Spinal cord (tissue), 10 donors: ENCODE measurements around the gene RNU1-4. TPM values are rescaled to one million over a fixed set of nuclear protein-coding genes. Genes with fewer than 3 reads are reported as not detected.
"Not testable (repeated sequence)": the region's sequence is repeated elsewhere in the genome, so short reads cannot be mapped to it uniquely, and the experiment has no call there.

Experiments used
- DNase-seq, 6 donors: peaks; one replicate each; pipeline versions ENCODE4 v3.0.0 to v3.0.0-alpha.2; 2013 to 2015; ENCODE audit warnings: low spot score in 6 of 6, low read depth in 4 of 6
- H3K27ac ChIP-seq: one replicate; pipeline ENCODE4 v1.5.1; 2013; ENCODE audit warnings: low read depth, low read length, control low read depth
- H3K27me3 ChIP-seq: one replicate; pipeline ENCODE4 v1.6.1; 2013; ENCODE audit warnings: low read length; ENCODE audit not compliant: control insufficient read depth, insufficient read depth
- H3K36me3 ChIP-seq: one replicate; pipeline ENCODE4 v1.6.1; 2013; ENCODE audit warnings: low read length; ENCODE audit not compliant: control insufficient read depth, insufficient read depth
- H3K4me1 ChIP-seq: one replicate; pipeline ENCODE4 v1.6.1; 2013; ENCODE audit warnings: low read length; ENCODE audit not compliant: control insufficient read depth, insufficient read depth
- H3K4me3 ChIP-seq: one replicate; pipeline ENCODE4 v1.5.1; 2013; ENCODE audit warnings: low read depth, low read length, control low read depth
- H3K9me3 ChIP-seq: one replicate; pipeline ENCODE4 v1.6.1; 2013; ENCODE audit warnings: low read length; ENCODE audit not compliant: control insufficient read depth, insufficient read depth
- WGBS: methylation state at CpG from one replicate; pipeline ENCODE4 v1.1.5; 2013; ENCODE audit warnings: missing lambda C conversion rate; ENCODE audit not compliant: insufficient coverage; 5-methylcytosine and 5-hydroxymethylcytosine counted together
- polyA plus RNA-seq, 2 donors: library from polyadenylated mRNA; unstranded; fragments of 120-200 nt; gene quantifications; one replicate each; pipeline ENCODE4 v1.2.1, GENCODE V29; 2013; ENCODE audit not compliant: insufficient read length in 2 of 2
- total RNA-seq, 2 donors: library from RNA; depleted of rRNA in 1 of 2; stranded (reverse); fragments of 120-200 nt in 1 of 2; fragments of >200 nt in 1 of 2; gene quantifications; one replicate each; pipeline versions ENCODE4 v1.2.3 to v1.2.4, GENCODE V29; 2013 to 2014
- donor health status: healthy.

Gene RNU1-4
- total and polyA plus RNA-seq, 4 donors = 1.2 to 29,651 (median 4,182) TPM; not detected in 1

- no CpG with 5 or more reads among the region's 3 CpGs for WGBS
Measured at GRCh38 chr1:16752770-16753169, 12.5 kb downstream of the RNU1-4 start.

DNA sequence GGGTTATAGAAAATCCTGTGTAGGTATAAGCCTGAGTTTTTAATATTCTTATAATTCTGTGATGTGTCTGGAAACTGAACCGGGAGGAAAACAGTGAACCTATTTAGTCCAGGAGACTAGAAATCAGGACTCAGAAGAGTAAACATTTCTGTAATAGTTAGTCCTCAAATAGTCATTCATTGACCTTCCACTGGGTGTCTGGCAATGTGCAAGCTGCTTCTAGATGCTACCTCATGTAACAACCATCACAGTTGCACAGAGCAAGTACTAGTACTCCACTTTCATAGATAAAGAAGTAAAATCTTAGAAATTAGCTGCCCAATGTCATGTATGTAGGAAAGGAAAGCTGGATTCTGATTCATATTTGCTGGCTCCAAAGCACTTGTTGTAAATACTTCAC is 15.1 kb downstream of the RNU1-4 start:
- H3K9me3 ChIP-seq, H3K27me3 ChIP-seq, H3K27ac ChIP-seq, H3K4me3 ChIP-seq, DNase-seq, H3K36me3 ChIP-seq, H3K4me1 ChIP-seq: not testable (repeated sequence)
- no CpG with 5 or more reads among the region's 1 CpG for WGBS

More at GRCh38 chr1:16752770-16753169, 12.5 kb downstream of the RNU1-4 start:
- H3K27me3 ChIP-seq, H3K27ac ChIP-seq, H3K36me3 ChIP-seq, H3K9me3 ChIP-seq, DNase-seq, H3K4me3 ChIP-seq, H3K4me1 ChIP-seq: not testable (repeated sequence)

- H3K9me3 ChIP-seq, H3K27me3 ChIP-seq, H3K4me1 ChIP-seq, H3K4me3 ChIP-seq, H3K36me3 ChIP-seq, DNase-seq, H3K27ac ChIP-seq: not testable (repeated sequence)
- WGBS = no CpG with 5 or more reads among the region's 2 CpGs
Measured at GRCh38 chr1:16755932-16756331, 15.6 kb downstream of the RNU1-4 start.

GRCh38 chr1:16757574-16757973 is 17.3 kb downstream of the RNU1-4 start:
- H3K4me1 ChIP-seq, H3K9me3 ChIP-seq, H3K27ac ChIP-seq, DNase-seq, H3K4me3 ChIP-seq, H3K36me3 ChIP-seq, H3K27me3 ChIP-seq: not testable (repeated sequence)
- WGBS = no CpG with 5 or more reads among the region's 6 CpGs

DNA sequence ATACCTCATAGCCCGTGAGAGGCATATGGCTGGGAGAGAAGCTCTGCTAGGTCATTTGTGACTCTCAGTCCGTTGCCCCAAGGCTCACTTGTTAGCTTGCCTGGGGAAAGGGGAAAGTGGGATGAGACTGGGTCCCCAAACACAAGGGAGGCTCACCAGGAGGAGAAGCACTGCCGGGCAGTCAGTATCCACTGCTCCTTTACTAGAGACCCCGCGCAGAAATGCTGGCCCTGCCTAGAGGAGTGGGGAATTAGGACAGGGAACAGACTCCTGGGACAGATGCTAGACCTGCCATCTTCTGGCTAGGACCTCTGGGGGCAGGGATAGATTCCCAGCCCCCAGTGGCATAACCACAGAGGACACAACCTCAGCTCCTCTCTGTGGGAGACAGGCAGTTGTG is 17.7 kb downstream of the RNU1-4 start:
- not testable (repeated sequence) for H3K4me3 ChIP-seq, H3K4me1 ChIP-seq, H3K27ac ChIP-seq, H3K36me3 ChIP-seq, DNase-seq, H3K27me3 ChIP-seq, H3K9me3 ChIP-seq
- no CpG with 5 or more reads among the region's 5 CpGs for WGBS

GRCh38 chr1:16759041-16759493 is 18.8 kb downstream of the RNU1-4 start:
- not testable (repeated sequence) for H3K27ac ChIP-seq, H3K27me3 ChIP-seq, H3K36me3 ChIP-seq, H3K4me3 ChIP-seq, H3K4me1 ChIP-seq, DNase-seq, H3K9me3 ChIP-seq
- 37% methylated on average over 12 of the region's 40 CpGs for WGBS

- not testable (repeated sequence) for H3K4me1 ChIP-seq, H3K27me3 ChIP-seq, H3K9me3 ChIP-seq, H3K27ac ChIP-seq, H3K4me3 ChIP-seq, H3K36me3 ChIP-seq, DNase-seq
- WGBS = no CpG with 5 or more reads among the region's 62 CpGs
Measured at GRCh38 chr1:16759650-16760455, 19.5 kb downstream of the RNU1-4 start.

- H3K36me3 ChIP-seq, H3K4me3 ChIP-seq, H3K27ac ChIP-seq, H3K4me1 ChIP-seq, DNase-seq, H3K9me3 ChIP-seq, H3K27me3 ChIP-seq: not testable (repeated sequence)
- no CpG with 5 or more reads among the region's 11 CpGs for WGBS
Measured at GRCh38 chr1:16760456-16760765, 20.1 kb downstream of the RNU1-4 start.

DNA sequence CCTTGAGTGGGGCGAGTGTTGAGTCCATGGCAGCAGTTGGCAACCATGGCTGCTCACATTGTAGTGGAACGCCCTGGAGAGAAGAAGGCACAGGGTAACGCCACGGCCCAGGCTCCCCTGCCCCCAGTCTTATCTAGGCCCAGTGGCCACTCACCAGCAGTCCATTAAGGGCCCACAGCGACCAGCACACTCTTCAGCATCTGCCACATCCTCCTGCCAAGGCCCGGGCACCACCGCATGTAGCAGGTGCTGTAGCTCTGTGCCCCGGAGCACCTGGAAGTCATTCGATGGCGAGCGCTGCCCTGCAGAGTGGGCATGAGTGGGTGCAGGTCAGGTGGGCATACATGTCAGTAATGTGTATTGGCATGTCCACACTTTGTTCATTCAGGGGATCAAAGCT is 20.5 kb downstream of the RNU1-4 start:
- not testable (repeated sequence) for H3K4me1 ChIP-seq, H3K9me3 ChIP-seq, DNase-seq, H3K36me3 ChIP-seq, H3K4me3 ChIP-seq, H3K27ac ChIP-seq, H3K27me3 ChIP-seq
- WGBS = 95% methylated on average over 5 of the region's 11 CpGs

DNA sequence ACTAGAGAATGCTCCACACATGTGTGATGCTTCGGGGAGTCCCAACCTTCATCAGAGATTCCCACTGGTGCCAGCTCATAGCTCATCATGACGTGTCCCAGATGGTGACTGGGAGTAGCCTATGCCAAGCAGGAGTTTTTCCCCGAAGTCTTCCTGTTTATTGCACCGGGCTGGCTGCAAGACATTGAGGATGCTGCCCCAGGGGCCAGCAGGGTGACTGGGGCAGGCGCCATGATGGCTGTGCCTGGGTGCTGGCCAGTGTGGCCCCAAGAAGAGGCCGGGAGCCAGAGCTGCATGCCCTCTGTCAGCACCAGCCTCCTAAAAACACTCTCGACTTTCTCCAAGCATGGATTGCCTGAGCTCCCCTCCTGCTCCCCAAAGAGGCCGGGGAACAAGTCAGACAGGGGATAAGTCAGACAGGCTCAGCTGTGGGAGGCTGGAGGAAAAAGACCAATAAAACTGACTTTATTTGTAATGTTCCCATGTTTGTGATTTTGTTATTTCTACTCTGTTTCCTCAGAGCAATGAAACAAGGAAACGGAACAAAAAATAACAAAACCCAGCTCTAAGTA is 24.0 kb downstream of the RNU1-4 start:
- H3K4me1 ChIP-seq, H3K27me3 ChIP-seq, H3K4me3 ChIP-seq, H3K27ac ChIP-seq, H3K9me3 ChIP-seq, H3K36me3 ChIP-seq: not testable (repeated sequence)
- WGBS = 60% methylated on average over 8 of the region's 9 CpGs
- DNase-seq = peak in 1 of 6 donors; percentile 1
